HT1080 (cell line): ENCODE measurements around the gene CELF3. TPM values are rescaled to one million over a fixed set of nuclear protein-coding genes. Genes with fewer than 3 reads are reported as not detected.

Experiments
- small RNA-seq: library from RNA; depleted of rRNA; stranded (forward); fragments of <200 nt; gene quantifications from one replicate; pipeline ENCODE3, GENCODE V24; 2014
- total RNA-seq: library from RNA; depleted of rRNA; stranded (reverse); fragments of >200 nt; shearing (Covaris generic); gene quantifications from 2 replicates; pipeline ENCODE4 v1.2.3, GENCODE V29; 2014; rRNA removed

The CELF3 gene
- total RNA-seq, 1 experiment from 2014 or later = not detected

Small RNA genes within 50 kb of the gene (small RNA-seq; reads per million reads assigned to genes)
- not detected for gene RNU6-662P

Other genes with a start within 250 kb of the CELF3 start
- gene CGN, start 205.4 kb downstream of the CELF3 start, total RNA-seq = 1.6 and 2.4 TPM in 2 replicates
- 7.2 and 9.3 TPM in 2 replicates for gene TUFT1, start 176.5 kb downstream of the CELF3 start, total RNA-seq
- 15.2 and 21.1 TPM in 2 replicates for gene SNX27, start 104.8 kb downstream of the CELF3 start, total RNA-seq
- not detected in 2 replicates for gene RIIAD1, start 4.7 kb upstream of the CELF3 start, total RNA-seq
- gene MRPL9, start 46.7 kb upstream of the CELF3 start, total RNA-seq = 112 and 136 TPM in 2 replicates
- 1.9 and 2.0 TPM in 2 replicates for gene TDRKH, start 73.7 kb upstream of the CELF3 start, total RNA-seq
- not detected in 2 replicates for gene LINGO4, start 88.6 kb upstream of the CELF3 start, total RNA-seq
- gene RORC, start 115.0 kb upstream of the CELF3 start, total RNA-seq = 0.03 TPM in 1 of 2 replicates, not detected in the other
- not detected in 2 replicates for gene C2CD4D, start 123.0 kb upstream of the CELF3 start, total RNA-seq
- gene THEM5, start 136.9 kb upstream of the CELF3 start, total RNA-seq = not detected in 2 replicates
- 10.0 and 11.8 TPM in 2 replicates for gene THEM4, start 192.7 kb upstream of the CELF3 start, total RNA-seq